ENCODE measurements around the gene AQP9. TPM values are rescaled to one million over a fixed set of nuclear protein-coding genes. Genes with fewer than 3 reads are reported as not detected.

AQP9 gene
- total and polyA plus RNA-seq, 2 of the 8 experiments (the other 6 are each of a cell fraction or from before 2014, with no cell fraction given) = not detected

DNA sequence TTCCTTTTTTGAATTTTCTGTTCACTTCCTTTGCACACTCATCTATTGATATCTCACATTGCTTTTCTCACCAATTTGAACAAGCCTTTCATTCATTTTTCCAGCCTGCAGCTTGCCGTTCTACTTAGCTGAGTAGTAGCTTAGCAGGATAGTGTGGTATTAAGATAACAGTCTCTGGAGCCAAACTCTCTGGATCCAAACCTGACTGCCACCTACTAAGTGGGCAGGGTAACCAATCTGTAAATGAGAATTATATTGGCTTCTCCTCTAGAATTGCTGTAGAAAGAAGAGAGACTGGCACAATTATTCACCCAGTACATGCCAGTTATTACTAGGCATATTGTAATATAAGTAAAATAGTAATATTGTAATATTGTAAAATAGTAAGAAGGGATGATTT, 40.5 kb downstream of the AQP9 start:
- Histone ChIP-seq H3K79me1 (ENCODE audit: low read depth, low read length) (no peaks in the 10 kb centered on the region), H3K4ac (replicated peaks; ENCODE audit: insufficient read length, low read depth, low read length) (no peak overlapping the region), H3K79me2 (ENCODE audit: control insufficient read depth in 1 of 2, insufficient read depth in 2 of 2, low read length in 2 of 2) (no peaks in the 10 kb centered on the region), H3K4me3 (ENCODE audit: extremely low read depth in 1 of 4, insufficient read depth in 2 of 4, low read depth in 3 of 4, low read length in 4 of 4) (no peak overlapping the region), H3K23ac (ENCODE audit: insufficient read length) (no peak overlapping the region), H3K4me2 (ENCODE audit: insufficient read depth in 1 of 2, low read depth in 2 of 2, low read length in 2 of 2) (no peak overlapping the region), H2BK5ac (ENCODE audit: low read depth, low read length) (no peak overlapping the region), H2BK15ac (ENCODE audit: low read length) (no peak overlapping the region), H2BK12ac (ENCODE audit: low read depth, low read length) (no peak overlapping the region), H3K4me1 (replicated peaks in 1 of 4; ENCODE audit: control insufficient read depth in 3 of 4, insufficient read depth in 4 of 4, low read length in 3 of 4) (no peaks in the 10 kb centered on the region), H2BK20ac (ENCODE audit: low read length) (no peak overlapping the region), H3K9ac (replicated peaks in 1 of 4; ENCODE audit: extremely low read depth in 1 of 4, low read depth in 3 of 4, low read length in 3 of 4) (no peak overlapping the region), H2AK5ac (ENCODE audit: low read depth, low read length) (no peak overlapping the region), H3K27ac (ENCODE audit: low read depth, low read length) (no peak overlapping the region), H3K56ac (replicated peaks; ENCODE audit: insufficient read length, low read depth, low read length) (no peak overlapping the region), H2BK120ac (replicated peaks; ENCODE audit: low read depth, low read length) (no peak overlapping the region), H2AFZ (ENCODE audit: low read length) (no peak overlapping the region), H3K36me3 (ENCODE audit: control insufficient read depth in 2 of 4, insufficient read depth in 4 of 4, low read length in 3 of 4) (no peaks in the 10 kb centered on the region), H3K27me3 (replicated peaks in 1 of 4; ENCODE audit: control insufficient read depth in 3 of 4, extremely low read depth in 1 of 4, insufficient read depth in 3 of 4, low read length in 3 of 4) (no peaks in the 10 kb centered on the region), H4K8ac (ENCODE audit: extremely low read depth, insufficient read depth, low read length) (no peak overlapping the region), H4K91ac (replicated peaks; ENCODE audit: insufficient read length, low read length) (no peak overlapping the region), H3K18ac (ENCODE audit: extremely low read depth, low read length) (no peak overlapping the region), H4K20me1 (replicated peaks in 1 of 2; ENCODE audit: control insufficient read depth in 1 of 2, insufficient read depth in 2 of 2, low read length in 2 of 2) (no peaks in the 10 kb centered on the region), H3K9me3 (ENCODE audit: insufficient read depth in 2 of 2, low read depth in 1 of 2, low read length in 1 of 2) (no peaks in the 10 kb centered on the region), H4K5ac (ENCODE audit: insufficient read length, low read depth, low read length) (no peak overlapping the region), H3K23me2 (ENCODE audit: low read depth, low read length) (no peaks in the 10 kb centered on the region), H3K14ac (ENCODE audit: insufficient read length) (no peak overlapping the region)
- WGBS, 2 experiments (ENCODE audit: extremely low coverage in 1 of 2, insufficient coverage in 1 of 2, insufficient read length in 1 of 2, insufficient replicate concordance in 2 of 2, low coverage in 1 of 2, low lambda C conversion rate in 2 of 2, missing lambda C conversion rate in 1 of 2) = 100% methylated on average over 1 of the region's 1 CpG; no CpG with 5 or more reads in 1 of the 2 experiments
- CTCF ChIA-PET (ENCODE audit: partially characterized antibody) = interaction anchor here (1.0 to 2.6 kb wide), 2 partner anchors 101 to 313 kb away, joined by 4 to 10 read pairs; no protein-coding TSS in a partner anchor
- POLR2A ChIA-PET (ENCODE audit: partially characterized antibody) = no interaction called here
- FAIRE-seq (no peak), DNase-seq (ENCODE audit: low read depth in 1 of 2, low spot score in 2 of 2) (no peak)
- TF ChIP-seq SP2 (IDR thresholded peaks at IDR 0.05; ENCODE audit: low read length) = no peak
